GM23338 (cell line): ENCODE results near the gene GPC5. TPM values are rescaled to one million over a fixed set of nuclear protein-coding genes. Genes with fewer than 3 reads are reported as not detected.

Experiments
- ATAC-seq: fragments of 200-7000 bp; cut with Tn5 transposase; 3 replicates; pipeline ENCODE4 v1.9.1; 2020
- DNase-seq: peaks from one replicate; pipeline ENCODE4 v3.0.0-alpha.2; 2015; ENCODE audit warnings: low spot score
- H2AFZ ChIP-seq: fragments of 200-600 bp; sonication (generic); 2 replicates; pipeline ENCODE4 v1.8.0; 2016; ENCODE audit warnings: antibody characterized with exemption, mild to moderate bottlenecking, moderate library complexity
- H3F3A ChIP-seq: fragments of 200-600 bp; sonication (generic); replicated peaks from 2 replicates; pipeline ENCODE4 v1.8.0; 2017; ENCODE audit warnings: antibody characterized with exemption, mixed run types, low read depth
- H3K27ac ChIP-seq: fragments of 200-600 bp; sonication (generic); 2 replicates; pipeline ENCODE4 v1.6.1; 2016; ENCODE audit warnings: low read depth
- H3K27me3 ChIP-seq: fragments of 200-600 bp; sonication (generic); 2 replicates; pipeline ENCODE4 v1.8.0; 2016; ENCODE audit warnings: mild to moderate bottlenecking, mixed run types, moderate library complexity; ENCODE audit not compliant: insufficient read depth
- H3K36me3 ChIP-seq: fragments of 200-600 bp; sonication (generic); 2 replicates; pipeline ENCODE4 v1.8.0; 2016; ENCODE audit warnings: mild to moderate bottlenecking; ENCODE audit not compliant: insufficient read depth
- H3K4me1 ChIP-seq: fragments of 200-600 bp; sonication (generic); 2 replicates; pipeline ENCODE4 v1.8.0; 2016; ENCODE audit warnings: mild to moderate bottlenecking, moderate library complexity; ENCODE audit not compliant: insufficient read depth
- H3K4me2 ChIP-seq: fragments of 200-600 bp; sonication (generic); 2 replicates; pipeline ENCODE4 v1.7.1; 2017; ENCODE audit warnings: mixed run types
- H3K4me3 ChIP-seq: fragments of 200-600 bp; sonication (generic); 2 replicates; pipeline ENCODE4 v1.6.1; 2016; ENCODE audit warnings: mixed run types
- H3K79me2 ChIP-seq: fragments of 200-600 bp; sonication (generic); replicated peaks from 2 replicates; pipeline ENCODE4 v1.8.0; 2017; ENCODE audit warnings: mild to moderate bottlenecking; ENCODE audit not compliant: insufficient read depth
- H3K9me2 ChIP-seq: fragments of 200-600 bp; sonication (generic); 2 replicates; pipeline ENCODE4 v1.8.0; 2017; ENCODE audit not compliant: insufficient read depth
- H4K20me1 ChIP-seq: fragments of 200-600 bp; sonication (generic); replicated peaks from 2 replicates; pipeline ENCODE4 v1.8.0; 2017; ENCODE audit warnings: mild to moderate bottlenecking; ENCODE audit not compliant: insufficient read depth
- H3K27ac Mint-ChIP-seq: 2 replicates; pipeline ENCODE4 v1.8.0; 2020; ENCODE audit warnings: inconsistent platforms, mild to moderate bottlenecking, moderate library complexity, mixed read lengths
- H3K27me3 Mint-ChIP-seq: 3 replicates; pipeline ENCODE4 v1.8.0; 2022; ENCODE audit warnings: low read depth, mild to moderate bottlenecking, moderate library complexity, mixed read lengths, inconsistent platforms; ENCODE audit not compliant: insufficient read depth, poor library complexity
- H3K36me3 Mint-ChIP-seq: 3 replicates; pipeline ENCODE4 v1.8.0; 2021; ENCODE audit warnings: low read depth, mild to moderate bottlenecking, inconsistent platforms, moderate library complexity, mixed read lengths
- H3K4me1 Mint-ChIP-seq: 3 replicates; pipeline ENCODE4 v1.8.0; 2020; ENCODE audit warnings: mild to moderate bottlenecking, inconsistent platforms, mixed read lengths
- H3K4me3 Mint-ChIP-seq: 3 replicates; pipeline ENCODE4 v1.8.0; 2021; ENCODE audit warnings: moderate library complexity, mild to moderate bottlenecking, inconsistent platforms, mixed read lengths
- H3K9me3 Mint-ChIP-seq: 3 replicates; pipeline ENCODE4 v1.8.0; 2020; ENCODE audit warnings: moderate library complexity, mild to moderate bottlenecking, inconsistent platforms, mixed read lengths
- CREB1 ChIP-seq: fragments of 250-450 bp; sonication (Bioruptor Pico); IDR thresholded peaks from 2 replicates; pipeline ENCODE4 v1.5.0; 2020; ENCODE audit warnings: low read depth, mild to moderate bottlenecking, moderate library complexity
- CTCF ChIP-seq, 2 experiments: fragments of 200-600 bp in 1 of 2; sonication (generic) in 1 of 2; conservative IDR thresholded peaks; 2 replicates each; pipeline versions ENCODE4 v1.5.1 to v1.6.1; 2016 to 2017; ENCODE audit warnings: antibody characterized with exemption in 2 of 2, low read depth in 2 of 2, mild to moderate bottlenecking in 2 of 2, moderate library complexity in 1 of 2
- EZH2 ChIP-seq: fragments of 200-600 bp; sonication (generic); IDR thresholded peaks from one replicate; pipeline ENCODE4 v1.8.0; 2017; ENCODE audit warnings: antibody characterized with exemption, mild to moderate bottlenecking, low read depth; ENCODE audit not compliant: unreplicated experiment
- NANOG ChIP-seq: IDR thresholded peaks from 2 replicates; pipeline ENCODE4 v1.6.1; 2016; ENCODE audit warnings: antibody characterized with exemption, borderline replicate concordance
- POLR2AphosphoS5 ChIP-seq: IDR thresholded peaks from 2 replicates; pipeline ENCODE4 v1.6.1; 2016; ENCODE audit warnings: antibody characterized with exemption, low read depth
- STAT1 ChIP-seq: IDR thresholded peaks from one replicate; pipeline ENCODE4 v1.6.1; 2016; ENCODE audit warnings: antibody characterized with exemption; ENCODE audit not compliant: unreplicated experiment
- ZNF114 ChIP-seq: fragments of 250-450 bp; sonication (Bioruptor Pico); IDR thresholded peaks from 2 replicates; pipeline ENCODE4 v1.5.0; 2020; ENCODE audit warnings: mild to moderate bottlenecking, moderate library complexity
- ZNF462 ChIP-seq: fragments of 250-450 bp; sonication (Bioruptor Pico); IDR thresholded peaks from 2 replicates; pipeline ENCODE4 v1.5.0; 2020; ENCODE audit warnings: mild to moderate bottlenecking, moderate library complexity
- polyA plus RNA-seq: library from polyadenylated mRNA; unstranded; fragments of >200 nt; fragmentation: Nextera tagmentation; extraction: Ambion mirVana; gene quantifications from 2 replicates; pipeline ENCODE4 v1.2.1, GENCODE V29; 2016
- total RNA-seq: library from RNA; depleted of rRNA; stranded (reverse); fragments of >200 nt; shearing (Covaris generic); gene quantifications from 2 replicates; pipeline ENCODE4 v1.2.3, GENCODE V29; 2014
- TF ChIP-seq, protein P1 (sequence below): IDR thresholded peaks from 2 replicates; pipeline ENCODE4 v1.6.1; 2016; ENCODE audit warnings: antibody characterized with exemption

Gene GPC5
- total and polyA plus RNA-seq, 2 experiments from 2014 or later, result 0.95 to 1.1 TPM

- TF ChIP-seq ZNF462 (CRISPR knock-in tag), result no peak
Measured at GRCh38 chr13:91400671-91401070, 2.2 kb downstream of the GPC5 start (continued).

GRCh38 chr13:91401920-91402319, 3.5 kb downstream of the GPC5 start:
- peaks cover 3% of the 10 kb centered on the region; the same call in 2 of the 3 replicates for H3K4me1 Mint-ChIP-seq
- H3K27me3 Mint-ChIP-seq, result peaks cover 27% of the 10 kb centered on the region
- no peak overlapping the region for H3K4me2 ChIP-seq
- TF ChIP-seq CTCF (conservative IDR thresholded peaks at IDR 0.05; ENCODE audit: low read depth in 2 of 2) (no peak), POLR2AphosphoS5 (no peak), ZNF114 (CRISPR knock-in tag) (no peak), CREB1 (CRISPR knock-in tag) (no peak), EZH2 (no peak), NANOG (no peak), STAT1 (no peak)
- TF ChIP-seq, protein P1, sequence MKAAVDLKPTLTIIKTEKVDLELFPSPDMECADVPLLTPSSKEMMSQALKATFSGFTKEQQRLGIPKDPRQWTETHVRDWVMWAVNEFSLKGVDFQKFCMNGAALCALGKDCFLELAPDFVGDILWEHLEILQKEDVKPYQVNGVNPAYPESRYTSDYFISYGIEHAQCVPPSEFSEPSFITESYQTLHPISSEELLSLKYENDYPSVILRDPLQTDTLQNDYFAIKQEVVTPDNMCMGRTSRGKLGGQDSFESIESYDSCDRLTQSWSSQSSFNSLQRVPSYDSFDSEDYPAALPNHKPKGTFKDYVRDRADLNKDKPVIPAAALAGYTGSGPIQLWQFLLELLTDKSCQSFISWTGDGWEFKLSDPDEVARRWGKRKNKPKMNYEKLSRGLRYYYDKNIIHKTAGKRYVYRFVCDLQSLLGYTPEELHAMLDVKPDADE, result no peak

More at GRCh38 chr13:91401920-91402319, 3.5 kb downstream of the GPC5 start:
- DNase-seq (no peak), ATAC-seq (no peak)
- Histone ChIP-seq H3F3A (no peaks in the 10 kb centered on the region), H4K20me1 (no peaks in the 10 kb centered on the region; the same call in 1 of the 2 replicates), H3K79me2 (no peaks in the 10 kb centered on the region), H2AFZ (no peak overlapping the region), H3K36me3 (no peaks in the 10 kb centered on the region), H3K27ac (no peak overlapping the region), H3K9me2 (peaks cover 5% of the 10 kb centered on the region; the same call in 1 of the 2 replicates), H3K4me1 (no peaks in the 10 kb centered on the region), H3K27me3 (peaks cover 52% of the 10 kb centered on the region), H3K4me3 (no peak overlapping the region)
- H3K4me3 Mint-ChIP-seq, result no peak overlapping the region
- H3K36me3 Mint-ChIP-seq, result peaks cover 8% of the 10 kb centered on the region; the same call in 2 of the 3 replicates
- H3K27ac Mint-ChIP-seq, result no peak overlapping the region
- peaks cover 12% of the 10 kb centered on the region; the same call in 2 of the 3 replicates for H3K9me3 Mint-ChIP-seq
